Neural cell (in vitro differentiated cells): ENCODE results near the gene VSIG2. TPM values are rescaled to one million over a fixed set of nuclear protein-coding genes. Genes with fewer than 3 reads are reported as not detected.
A peak's percentile ranks its signal among the peaks of the same experiment; 100 is the strongest.

ENCODE experiments used
- H2AFZ ChIP-seq: fragments of 200-600, 300-800 bp; sonication (generic), shearing (Covaris generic); 2 replicates; pipeline ENCODE4 v1.6.0; 2014; ENCODE audit warnings: low read depth, mild to moderate bottlenecking, antibody characterized with exemption, low read length, moderate library complexity
- H3F3A ChIP-seq: fragments of 200-600 bp; shearing (Covaris generic); 2 replicates; pipeline ENCODE4 v1.6.1; 2016; ENCODE audit warnings: mild to moderate bottlenecking, moderate library complexity, mixed read lengths, antibody characterized with exemption, low read length; ENCODE audit not compliant: insufficient read depth, poor library complexity, severe bottlenecking
- H3K27ac ChIP-seq: fragments of 200-600, 300-800 bp; sonication (generic), shearing (Covaris generic); 2 replicates; pipeline ENCODE4 v1.5.1; 2014; ENCODE audit warnings: mild to moderate bottlenecking, low read length, moderate library complexity
- H3K27me3 ChIP-seq: fragments of 300-800, 200-600 bp; sonication (generic), shearing (Covaris generic); 2 replicates; pipeline ENCODE4 v1.6.0; 2014; ENCODE audit warnings: mild to moderate bottlenecking, low read depth, low read length, moderate library complexity; ENCODE audit not compliant: insufficient read depth
- H3K36me3 ChIP-seq: fragments of 300-800, 200-600 bp; sonication (generic), shearing (Covaris generic); 2 replicates; pipeline ENCODE4 v1.5.1; 2014; ENCODE audit warnings: mild to moderate bottlenecking, antibody characterized with exemption, low read length, moderate library complexity; ENCODE audit not compliant: insufficient read depth
- H3K4me2 ChIP-seq: fragments of 300-800, 200-600 bp; sonication (generic), shearing (Covaris generic); 2 replicates; pipeline ENCODE4 v1.6.0; 2014; ENCODE audit warnings: mild to moderate bottlenecking, low read length
- H3K4me3 ChIP-seq: fragments of 300-800, 200-600 bp; sonication (generic), shearing (Covaris generic); 2 replicates; pipeline ENCODE4 v1.5.1; 2014; ENCODE audit warnings: mild to moderate bottlenecking, low read length, moderate library complexity
- H3K79me2 ChIP-seq: fragments of 200-600 bp; shearing (Covaris generic); replicated peaks from 2 replicates; pipeline ENCODE4 v1.6.0; 2014; ENCODE audit warnings: mild to moderate bottlenecking, low read length, moderate library complexity; ENCODE audit not compliant: insufficient read depth
- H3K9ac ChIP-seq: fragments of 300-800, 200-600 bp; sonication (generic), shearing (Covaris generic); 2 replicates; pipeline ENCODE4 v1.6.1; 2016; ENCODE audit warnings: mild to moderate bottlenecking, low read length, mixed read lengths
- H3K9me2 ChIP-seq: fragments of 200-600 bp; shearing (Covaris generic); 2 replicates; pipeline ENCODE4 v1.6.1; 2016; ENCODE audit warnings: mild to moderate bottlenecking, low read length, mixed read lengths; ENCODE audit not compliant: insufficient read depth
- H3K9me3 ChIP-seq: fragments of 200-600, 300-800 bp; sonication (generic), shearing (Covaris generic); 2 replicates; pipeline ENCODE4 v1.6.1; 2016; ENCODE audit warnings: mild to moderate bottlenecking, mixed run types, low read length, moderate library complexity, mixed read lengths
- H4K20me1 ChIP-seq: fragments of 200-600 bp; shearing (Covaris generic); 2 replicates; pipeline ENCODE4 v1.6.1; 2016; ENCODE audit warnings: mild to moderate bottlenecking, mixed run types; ENCODE audit not compliant: insufficient read depth
- CTCF ChIP-seq: fragments of 450-650 bp; IDR thresholded peaks from 2 replicates; pipeline ENCODE4 v1.5.1; 2014; ENCODE audit warnings: antibody characterized with exemption, mild to moderate bottlenecking, moderate library complexity; ENCODE audit not compliant: poor library complexity, severe bottlenecking
- EP300 ChIP-seq: fragments of 450-650 bp; conservative IDR thresholded peaks from 2 replicates; pipeline ENCODE4 v1.6.1; 2014; ENCODE audit warnings: antibody characterized with exemption, mild to moderate bottlenecking, moderate library complexity; ENCODE audit not compliant: poor library complexity, severe bottlenecking
- EZH2 ChIP-seq: fragments of 200-600, 300-800 bp; shearing (Covaris generic), sonication (generic); IDR thresholded peaks from 2 replicates; pipeline ENCODE4 v1.6.1; 2014; ENCODE audit warnings: antibody characterized with exemption, low read length, borderline replicate concordance, mild to moderate bottlenecking; ENCODE audit not compliant: insufficient read depth, poor library complexity, severe bottlenecking
- MXI1 ChIP-seq: fragments of 450-650 bp; conservative IDR thresholded peaks from 2 replicates; pipeline ENCODE4 v1.6.1; 2014; ENCODE audit warnings: antibody characterized with exemption, mild to moderate bottlenecking; ENCODE audit not compliant: poor library complexity, severe bottlenecking
- POLR2AphosphoS5 ChIP-seq: IDR thresholded peaks from 2 replicates; pipeline ENCODE4 v1.6.1; 2012
- RAD21 ChIP-seq: fragments of 450-650 bp; conservative IDR thresholded peaks from 2 replicates; pipeline ENCODE4 v1.6.1; 2014; ENCODE audit warnings: antibody characterized with exemption, mild to moderate bottlenecking, moderate library complexity
- REST ChIP-seq: IDR thresholded peaks from 2 replicates; pipeline ENCODE4 v1.6.1; 2012; ENCODE audit warnings: borderline replicate concordance
- SMC3 ChIP-seq: fragments of 450-650 bp; conservative IDR thresholded peaks from 2 replicates; pipeline ENCODE4 v1.6.1; 2014; ENCODE audit warnings: antibody characterized with exemption, mild to moderate bottlenecking, moderate library complexity; ENCODE audit not compliant: poor library complexity
- TAF1 ChIP-seq: IDR thresholded peaks from 2 replicates; pipeline ENCODE4 v1.6.1; 2012; ENCODE audit warnings: low read depth
- polyA plus RNA-seq: library from polyadenylated mRNA; depleted of rRNA; stranded (reverse); fragments of >200 nt; gene quantifications from 2 replicates; pipeline ENCODE4 v1.2.3, GENCODE V29; 2014

The VSIG2 gene
- polyA plus RNA-seq, 1 donor from 2014 or later = not detected

GRCh38 chr11:124766156-124766555, 14.1 kb upstream of the VSIG2 start:
- Histone ChIP-seq H3K9ac (no peak overlapping the region), H3K9me2 (no peaks in the 10 kb centered on the region), H3F3A (no peaks in the 10 kb centered on the region), H3K27me3 (peaks cover 20% of the 10 kb centered on the region), H3K9me3 (no peaks in the 10 kb centered on the region), H3K27ac (no peak overlapping the region), H3K4me3 (no peak overlapping the region), H3K4me2 (no peak overlapping the region), H3K79me2 (no peaks in the 10 kb centered on the region), H2AFZ (no peak overlapping the region), H3K36me3 (no peaks in the 10 kb centered on the region), H4K20me1 (no peaks in the 10 kb centered on the region)
- TF ChIP-seq EP300 (no peak), SMC3 (no peak)

GRCh38 chr11:124763156-124763947, 11.3 kb upstream of the VSIG2 start:
- no peaks in the 10 kb centered on the region for H4K20me1 ChIP-seq
- peaks cover 48% of the 10 kb centered on the region for H3K27me3 ChIP-seq
- no peak overlapping the region for H3K9ac ChIP-seq

More at GRCh38 chr11:124763156-124763947, 11.3 kb upstream of the VSIG2 start:
- H3K27ac ChIP-seq = no peak overlapping the region
- H3F3A ChIP-seq = no peaks in the 10 kb centered on the region
- no peaks in the 10 kb centered on the region for H3K9me2 ChIP-seq
- H3K4me3 ChIP-seq = peak overlapping the region; percentile 64
- H3K79me2 ChIP-seq = no peaks in the 10 kb centered on the region
- no peaks in the 10 kb centered on the region for H3K36me3 ChIP-seq
- peak overlapping the region; percentile 39 for H3K4me2 ChIP-seq
- no peaks in the 10 kb centered on the region for H3K9me3 ChIP-seq
- H2AFZ ChIP-seq = no peak overlapping the region
- TF ChIP-seq POLR2AphosphoS5 = no peak
- TF ChIP-seq RAD21 = peak; percentile 82
- peak; percentile 96 for TF ChIP-seq SMC3
- TF ChIP-seq MXI1 = no peak
- TF ChIP-seq REST = no peak
- peak; percentile 31 for TF ChIP-seq TAF1
- no peak for TF ChIP-seq EP300
- TF ChIP-seq EZH2 = no peak
- TF ChIP-seq CTCF = peak; percentile 86
